ENCODE data around the gene CDKN1A. TPM values are rescaled to one million over a fixed set of nuclear protein-coding genes. Genes with fewer than 3 reads are reported as not detected.

The CDKN1A gene
- total RNA-seq, 3 donors from 2014 or later (not counting 1 experiment from before 2014, with no cell fraction given): 19.1 to 40.7 (median 25.4) TPM

- intact Hi-C loops (cut with micrococcal nuclease): no loop called here
- WGBS (ENCODE audit: insufficient coverage): 80% methylated on average over 7 of the region's 7 CpGs
- no peak for TF ChIP-seq CTCF (IDR thresholded peaks at IDR 0.05)
- H3K27me3 ChIP-seq (ENCODE audit: control insufficient read depth, insufficient read depth, low read length): no peaks in the 10 kb centered on the region
- H3K36me3 ChIP-seq (ENCODE audit: control insufficient read depth, insufficient read depth, low read length): no peaks in the 10 kb centered on the region
- no peak overlapping the region for H3K27ac ChIP-seq (ENCODE audit: low read length)
- H3K27me3 Mint-ChIP-seq (ENCODE audit: low read depth in 2 of 2): no peaks in the 10 kb centered on the region
- H3K4me3 ChIP-seq (ENCODE audit: low read length): no peak overlapping the region
- ATAC-seq: no peak
- peaks cover 16% of the 10 kb centered on the region for H3K4me1 ChIP-seq (ENCODE audit: control insufficient read depth, insufficient read depth, low read length)
- H3K9me3 ChIP-seq (ENCODE audit: control insufficient read depth, insufficient read depth, low read length): no peaks in the 10 kb centered on the region
- no peak for DNase-seq
- peak overlapping the region; percentile 74 for H3K4me3 Mint-ChIP-seq
- no peaks in the 10 kb centered on the region for H3K36me3 Mint-ChIP-seq
- H3K4me1 Mint-ChIP-seq: peaks cover 8% of the 10 kb centered on the region in 2 donors
- no peaks in the 10 kb centered on the region for H3K9me3 Mint-ChIP-seq
- peak overlapping the region; percentile 64 to 85 for H3K27ac Mint-ChIP-seq
These were observed 56.1 kb downstream of the CDKN1A start for GRCh38 chr6:36734486-36735060.

- H3K4me3 ChIP-seq (ENCODE audit: low read length): no peak overlapping the region
- ATAC-seq: peak; percentile 91 to 98 (median 98)
- H3K36me3 Mint-ChIP-seq: no peaks in the 10 kb centered on the region
- no peak for TF ChIP-seq CTCF (IDR thresholded peaks at IDR 0.05)
- peak; percentile 29 to 68 for DNase-seq
- WGBS (ENCODE audit: insufficient coverage): 36% methylated on average over 22 of the region's 24 CpGs
- no peak overlapping the region for H3K27ac ChIP-seq (ENCODE audit: low read length)
- H3K4me1 ChIP-seq (ENCODE audit: control insufficient read depth, insufficient read depth, low read length): peaks cover 16% of the 10 kb centered on the region
- H3K4me1 Mint-ChIP-seq: peaks cover 8% of the 10 kb centered on the region in 2 donors
- peak overlapping the region; percentile 64 to 85 for H3K27ac Mint-ChIP-seq
- intact Hi-C loops (cut with micrococcal nuclease): no loop called here
- H3K27me3 Mint-ChIP-seq (ENCODE audit: low read depth in 2 of 2): no peaks in the 10 kb centered on the region
- no peaks in the 10 kb centered on the region for H3K27me3 ChIP-seq (ENCODE audit: control insufficient read depth, insufficient read depth, low read length)
- no peaks in the 10 kb centered on the region for H3K36me3 ChIP-seq (ENCODE audit: control insufficient read depth, insufficient read depth, low read length)
- H3K9me3 Mint-ChIP-seq: no peaks in the 10 kb centered on the region
- H3K9me3 ChIP-seq (ENCODE audit: control insufficient read depth, insufficient read depth, low read length): no peaks in the 10 kb centered on the region
- peak overlapping the region; percentile 74 for H3K4me3 Mint-ChIP-seq
These were observed 56.9 kb downstream of the CDKN1A start for GRCh38 chr6:36735110-36736071.

Other genes starting within 250 kb of the CDKN1A start
- 1 to 10 TPM in 1 of 3 donors, under 1 TPM in 2; 0.27 to 1.0 (median 0.28) TPM for gene PXT1, start 235.9 kb upstream of the CDKN1A start, total RNA-seq
- 10 to 100 TPM; 37.7 to 43.5 (median 43.2) TPM for gene KCTD20, start 235.7 kb upstream of the CDKN1A start, total RNA-seq
- 100 to 1,000 TPM; 105 to 157 (median 126) TPM for gene STK38, start 131.2 kb upstream of the CDKN1A start, total RNA-seq
- gene SRSF3, start 84.4 kb upstream of the CDKN1A start, total RNA-seq: 100 to 1,000 TPM; 445 to 526 (median 447) TPM
- gene RAB44, start 19.1 kb downstream of the CDKN1A start, total RNA-seq: 10 to 100 TPM in 1 of 3 donors, under 1 TPM in 2; 0.09 to 12.9 (median 0.70) TPM
- gene CPNE5, start 160.7 kb downstream of the CDKN1A start, total RNA-seq: 1 to 10 TPM; 1.2 to 8.5 (median 2.0) TPM
- gene PPIL1, start 196.1 kb downstream of the CDKN1A start, total RNA-seq: 1 to 10 TPM; 2.6 to 5.2 (median 5.1) TPM
- gene C6orf89, start 207.2 kb downstream of the CDKN1A start, total RNA-seq: 10 to 100 TPM; 34.3 to 47.0 (median 46.3) TPM

Data from natural killer cell (primary cell).